ENCODE data around the gene RASSF4.

The RASSF4 gene

DNA sequence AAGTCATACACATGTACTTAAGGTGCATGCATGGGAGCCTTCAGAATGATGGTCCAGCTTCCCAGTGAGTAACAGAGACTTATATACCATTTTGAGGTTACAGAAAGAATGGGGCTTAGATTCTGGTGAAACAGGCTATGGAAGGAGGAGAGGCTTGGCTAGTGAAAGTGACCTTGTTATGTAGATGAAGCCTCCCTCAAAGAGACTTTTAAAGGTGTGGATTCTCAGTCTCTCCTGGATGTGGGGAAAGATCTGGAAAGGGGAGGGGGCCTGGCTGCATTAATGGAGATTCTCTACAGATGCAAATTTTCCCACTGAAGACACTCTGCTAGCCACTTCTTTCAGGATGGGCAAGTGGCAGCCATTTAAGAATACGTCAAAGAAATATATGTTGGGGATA lies 5.5 kb downstream of the RASSF4 start:
- Mint-ChIP-seq H3K4me3 (peak overlapping the region in 1 of 3 experiments; percentile 93), H3K36me3 (ENCODE audit: low read depth) (peaks cover 14% of the 10 kb centered on the region), H3K27me3 (ENCODE audit: low read depth) (no peaks in the 10 kb centered on the region), H3K27ac (peak overlapping the region; percentile 91 to 96 (median 92)), H3K4me1 (peaks cover 93% of the 10 kb centered on the region), H3K9me3 (no peaks in the 10 kb centered on the region)
- TF ChIP-seq, protein P1, sequence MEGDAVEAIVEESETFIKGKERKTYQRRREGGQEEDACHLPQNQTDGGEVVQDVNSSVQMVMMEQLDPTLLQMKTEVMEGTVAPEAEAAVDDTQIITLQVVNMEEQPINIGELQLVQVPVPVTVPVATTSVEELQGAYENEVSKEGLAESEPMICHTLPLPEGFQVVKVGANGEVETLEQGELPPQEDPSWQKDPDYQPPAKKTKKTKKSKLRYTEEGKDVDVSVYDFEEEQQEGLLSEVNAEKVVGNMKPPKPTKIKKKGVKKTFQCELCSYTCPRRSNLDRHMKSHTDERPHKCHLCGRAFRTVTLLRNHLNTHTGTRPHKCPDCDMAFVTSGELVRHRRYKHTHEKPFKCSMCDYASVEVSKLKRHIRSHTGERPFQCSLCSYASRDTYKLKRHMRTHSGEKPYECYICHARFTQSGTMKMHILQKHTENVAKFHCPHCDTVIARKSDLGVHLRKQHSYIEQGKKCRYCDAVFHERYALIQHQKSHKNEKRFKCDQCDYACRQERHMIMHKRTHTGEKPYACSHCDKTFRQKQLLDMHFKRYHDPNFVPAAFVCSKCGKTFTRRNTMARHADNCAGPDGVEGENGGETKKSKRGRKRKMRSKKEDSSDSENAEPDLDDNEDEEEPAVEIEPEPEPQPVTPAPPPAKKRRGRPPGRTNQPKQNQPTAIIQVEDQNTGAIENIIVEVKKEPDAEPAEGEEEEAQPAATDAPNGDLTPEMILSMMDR (IDR thresholded peaks at IDR 0.05; ENCODE audit: unreplicated experiment in 3 of 3) = no peak

DNA sequence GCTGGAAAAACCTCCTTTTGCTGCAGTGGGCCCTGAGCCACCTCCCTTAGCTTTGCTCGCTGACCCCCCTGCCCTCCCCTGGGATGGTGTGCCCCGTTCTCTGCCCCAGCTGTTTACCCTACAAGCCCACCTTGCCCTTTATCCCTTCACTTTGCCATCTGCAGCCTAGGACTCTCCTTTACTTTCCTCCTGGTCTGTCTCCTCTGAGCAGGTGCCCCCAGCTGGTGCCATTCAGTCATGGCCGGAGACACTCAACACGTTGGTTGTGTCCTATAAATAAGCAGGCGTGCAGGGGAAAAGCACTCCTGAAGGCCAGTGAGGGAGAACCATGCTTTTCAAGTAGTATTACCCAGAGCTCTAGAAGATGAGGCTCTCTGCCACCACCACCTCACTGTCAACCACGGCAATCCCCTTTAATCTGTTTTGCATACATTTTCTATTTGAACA lies 6.1 kb downstream of the RASSF4 start:
- Mint-ChIP-seq H3K4me1 (peaks cover 89% of the 10 kb centered on the region), H3K27me3 (ENCODE audit: low read depth) (no peaks in the 10 kb centered on the region), H3K27ac (peak overlapping the region; percentile 91 to 96 (median 92)), H3K36me3 (ENCODE audit: low read depth) (peaks cover 18% of the 10 kb centered on the region), H3K4me3 (peak overlapping the region; percentile 48 to 76 (median 56)), H3K9me3 (no peaks in the 10 kb centered on the region)
- TF ChIP-seq, protein P1 (IDR thresholded peaks at IDR 0.05; ENCODE audit: unreplicated experiment in 3 of 3) = no peak

DNA sequence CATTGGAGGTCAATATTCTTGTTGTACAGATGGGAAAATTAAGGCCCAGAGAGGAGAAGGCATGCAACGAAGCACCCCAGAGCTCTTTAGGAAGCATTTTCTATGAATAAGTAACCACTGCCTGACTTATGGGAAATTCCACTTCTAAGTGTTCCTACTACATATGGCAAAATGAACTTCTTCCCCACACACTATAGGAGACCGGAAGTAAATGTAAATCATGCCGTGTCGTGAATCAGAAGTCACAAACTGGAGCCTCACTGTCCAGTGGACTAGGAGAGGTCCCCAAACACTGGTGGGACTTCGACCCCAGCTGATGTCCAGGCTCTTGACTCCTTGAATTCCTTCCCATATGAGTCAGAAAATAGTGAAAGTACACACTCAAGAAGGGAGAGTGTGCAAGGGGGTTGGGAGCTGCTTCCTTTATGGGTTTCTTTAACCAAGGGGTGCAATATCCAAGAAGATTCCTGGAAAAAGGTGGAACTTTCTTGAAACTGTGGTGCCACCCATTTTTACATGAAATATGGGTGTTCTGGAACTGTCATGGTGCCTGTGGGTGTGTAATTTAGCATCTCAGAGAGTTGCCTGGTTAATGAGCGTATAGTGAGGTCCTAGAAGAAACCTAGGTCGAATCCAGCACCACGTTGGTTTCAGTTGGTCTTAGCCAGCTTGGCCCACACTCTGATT lies 6.7 kb downstream of the RASSF4 start:
- Mint-ChIP-seq H3K27me3 (ENCODE audit: low read depth) (no peaks in the 10 kb centered on the region), H3K4me3 (peak overlapping the region in 2 of 3 experiments; percentile 56 to 76), H3K36me3 (ENCODE audit: low read depth) (peaks cover 24% of the 10 kb centered on the region), H3K27ac (peak overlapping the region; percentile 91 to 96 (median 92)), H3K4me1 (peaks cover 88% of the 10 kb centered on the region), H3K9me3 (no peaks in the 10 kb centered on the region)
- TF ChIP-seq, protein P1 (IDR thresholded peaks at IDR 0.05; ENCODE audit: unreplicated experiment in 3 of 3) = no peak

DNA sequence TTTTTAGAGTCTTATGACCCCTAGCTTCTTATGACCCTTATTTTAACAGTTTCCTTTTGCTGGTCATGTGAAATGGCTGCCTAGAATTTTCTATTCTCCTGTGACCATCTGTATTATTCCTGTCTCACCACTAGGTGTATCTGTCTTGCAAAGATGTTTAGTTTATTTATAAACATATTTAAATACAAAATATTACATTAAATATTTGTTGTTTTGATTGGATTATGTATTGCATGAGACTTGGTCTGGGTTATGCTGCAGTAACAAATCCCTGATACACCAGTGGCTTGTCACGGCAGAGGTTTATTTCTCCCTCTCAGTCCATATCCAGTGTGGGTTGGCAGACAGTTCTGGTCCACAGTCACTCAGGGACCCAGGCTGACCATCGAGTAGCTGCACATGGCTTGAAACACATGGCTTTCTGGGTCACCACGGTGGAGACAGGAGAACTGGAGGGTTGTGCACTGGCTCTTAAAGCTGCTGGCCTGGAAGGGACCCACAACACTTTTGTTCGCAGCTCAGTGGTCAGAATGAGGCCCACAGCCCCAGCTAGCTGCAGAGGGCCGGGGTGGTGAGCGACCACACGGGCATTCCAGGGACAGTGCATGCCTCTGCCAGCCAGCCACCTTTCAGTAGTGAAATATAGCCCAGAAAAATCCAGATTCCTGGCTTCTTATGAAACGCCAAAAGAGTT lies 7.4 kb downstream of the RASSF4 start:
- H3K27ac Mint-ChIP-seq = peak overlapping the region; percentile 91 to 96 (median 92)
- H3K4me1 Mint-ChIP-seq = peaks cover 81% of the 10 kb centered on the region
- H3K4me3 Mint-ChIP-seq = peak overlapping the region in 1 of 3 experiments; percentile 47
- peaks cover 27% of the 10 kb centered on the region for H3K36me3 Mint-ChIP-seq (ENCODE audit: low read depth)
- no peaks in the 10 kb centered on the region for H3K9me3 Mint-ChIP-seq
- no peaks in the 10 kb centered on the region for H3K27me3 Mint-ChIP-seq (ENCODE audit: low read depth)
- TF ChIP-seq, protein P1 (IDR thresholded peaks at IDR 0.05; ENCODE audit: unreplicated experiment in 3 of 3) = peak in 2 of 3 experiments; percentile 14 to 44

DNA sequence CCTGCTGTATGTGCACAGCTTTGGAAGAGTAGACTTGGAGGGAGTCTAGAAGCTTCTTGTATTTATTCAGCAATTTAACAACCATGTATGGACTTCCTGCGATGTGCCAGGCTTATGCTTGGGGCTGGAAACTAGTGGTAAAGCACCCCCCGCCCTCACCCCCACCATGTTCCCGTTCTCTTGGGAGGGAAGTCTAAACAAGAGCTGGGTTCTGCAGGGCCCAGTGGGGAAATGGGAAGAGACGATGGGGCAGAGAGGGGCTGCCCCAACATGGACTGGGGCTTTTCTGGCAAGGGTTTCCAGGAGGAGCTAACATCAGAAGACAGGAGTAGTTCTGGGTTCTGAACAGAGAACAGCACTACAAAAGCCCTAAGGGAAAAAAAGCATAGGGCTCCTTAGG lies 8.0 kb downstream of the RASSF4 start:
- Mint-ChIP-seq H3K4me1 (peaks cover 77% of the 10 kb centered on the region), H3K27ac (peak overlapping the region; percentile 63 to 91 (median 83)), H3K36me3 (ENCODE audit: low read depth) (peaks cover 32% of the 10 kb centered on the region), H3K9me3 (no peaks in the 10 kb centered on the region), H3K27me3 (ENCODE audit: low read depth) (no peaks in the 10 kb centered on the region), H3K4me3 (peak overlapping the region in 1 of 3 experiments; percentile 47)
- TF ChIP-seq, protein P1 (IDR thresholded peaks at IDR 0.05; ENCODE audit: unreplicated experiment in 3 of 3) = no peak
